AG09319 (cell line): ENCODE results near the gene SLC4A5.

ENCODE experiments used
- DNase-seq: peaks from one replicate; pipeline ENCODE4 v3.0.0-alpha.2; 2010; ENCODE audit warnings: low read depth; ENCODE audit errors: extremely low read depth
- CTCF ChIP-seq: IDR thresholded peaks from 2 replicates; pipeline ENCODE4 v1.5.1; 2011; ENCODE audit warnings: low read depth, mild to moderate bottlenecking, inconsistent platforms, low read length, moderate library complexity

Gene SLC4A5

DNA sequence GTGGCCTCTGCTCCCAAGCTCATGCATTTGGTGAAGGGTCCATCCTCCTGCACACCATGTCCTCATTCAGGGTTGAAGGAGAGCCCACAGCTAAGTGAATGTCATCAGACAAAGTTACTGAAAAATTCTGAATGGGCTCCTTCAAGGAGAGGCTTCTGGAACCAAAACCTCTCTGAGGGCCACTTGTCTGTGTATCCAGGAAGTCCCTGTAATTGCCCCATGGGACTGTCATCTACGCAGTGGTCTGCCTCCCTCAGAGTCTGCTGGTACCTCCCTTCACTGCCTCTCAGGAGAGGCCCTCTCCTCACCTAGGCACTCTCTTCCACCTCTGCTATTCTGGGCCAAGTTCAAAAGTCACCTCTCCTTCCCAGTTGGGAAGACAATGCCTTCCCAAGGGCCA lies 68.0 kb downstream of the SLC4A5 start:
- no peak for TF ChIP-seq CTCF

DNA sequence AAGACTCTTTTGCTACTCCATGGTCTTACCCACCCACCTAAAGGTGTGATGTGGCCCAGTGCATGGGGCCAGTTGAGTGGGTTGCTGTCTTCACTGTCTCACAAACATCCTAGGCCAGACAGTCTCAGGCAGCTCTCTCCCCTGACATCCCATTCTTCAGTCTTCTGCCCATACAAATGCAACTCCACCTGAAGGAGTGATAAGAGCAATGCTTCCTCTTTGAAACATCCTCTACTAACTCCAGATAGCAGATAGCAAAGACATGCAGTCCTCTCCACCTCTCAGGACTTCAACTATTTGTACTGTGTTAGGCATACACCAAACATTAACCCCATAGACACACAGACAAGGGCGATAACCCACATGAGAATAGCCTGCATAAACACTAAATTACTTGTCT lies 73.5 kb downstream of the SLC4A5 start:
- TF ChIP-seq CTCF: no peak
- DNase-seq: no peak

More for the DNA sequence above, 68.0 kb downstream of the SLC4A5 start:
- no peak for DNase-seq

- no peak for DNase-seq
- TF ChIP-seq CTCF: no peak
These were observed 76.1 kb downstream of the SLC4A5 start for GRCh38 chr2:74267068-74267467.

DNA sequence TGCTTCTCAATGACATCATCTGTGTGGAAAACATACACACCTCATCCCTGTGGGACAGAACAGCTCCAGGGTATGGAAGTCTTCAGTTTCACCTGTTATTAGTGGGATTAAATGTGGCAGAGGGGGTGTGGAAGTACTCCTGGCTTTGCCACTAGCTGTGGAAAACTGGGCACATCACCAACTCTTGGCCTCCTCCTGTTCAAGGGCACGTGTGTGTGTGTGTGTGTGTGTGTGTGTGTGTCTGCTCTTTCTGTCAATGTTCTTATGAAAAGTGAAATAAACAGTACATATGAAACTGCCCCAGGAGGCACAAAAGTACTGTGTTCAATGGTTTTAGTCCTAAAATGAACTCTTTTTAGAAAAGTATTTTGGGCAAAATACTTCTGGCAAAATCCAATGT lies 78.9 kb downstream of the SLC4A5 start:
- TF ChIP-seq CTCF: no peak
- DNase-seq: no peak

DNA sequence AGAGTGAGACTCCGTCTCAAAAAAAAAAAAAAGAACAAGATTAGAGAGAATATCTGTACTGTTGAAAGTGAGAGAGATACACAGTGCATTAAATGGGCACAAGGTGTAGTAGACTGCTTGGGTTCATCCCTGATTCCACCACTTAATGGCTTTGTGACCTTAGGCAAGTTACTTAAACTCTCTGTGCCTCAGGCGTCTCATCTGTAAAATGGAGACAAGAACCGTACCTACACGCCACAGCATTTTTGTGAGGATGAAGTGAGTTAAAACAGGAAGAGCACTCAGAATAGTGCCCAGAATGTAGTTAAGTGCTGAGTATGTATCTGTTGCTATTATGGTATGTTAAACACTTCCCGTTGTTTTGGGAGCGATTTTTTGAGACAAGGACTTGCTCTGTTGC lies 80.5 kb downstream of the SLC4A5 start:
- TF ChIP-seq CTCF: no peak
- DNase-seq: no peak

GRCh38 chr2:74261204-74261864 lies 81.9 kb downstream of the SLC4A5 start:
- DNase-seq: no peak
- TF ChIP-seq CTCF: peak; percentile 67

DNA sequence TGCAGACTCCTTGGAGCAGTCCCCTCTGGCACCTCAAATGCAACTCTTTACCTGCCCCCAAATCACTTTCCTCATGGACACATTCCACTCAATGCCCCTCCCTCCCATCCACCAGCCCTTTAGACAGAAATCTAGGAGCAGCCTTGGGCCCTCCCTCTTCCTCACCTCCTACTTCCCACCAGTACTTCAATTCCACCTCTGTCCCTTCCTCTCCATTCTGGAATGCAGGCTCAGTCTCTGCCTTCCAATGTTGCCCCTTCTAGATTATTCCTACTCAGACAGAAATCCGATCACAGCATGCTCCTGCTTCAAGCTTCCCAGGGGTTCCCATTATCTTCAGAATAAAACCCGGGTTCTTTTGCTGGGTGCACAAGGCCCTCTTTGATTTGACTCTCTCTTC lies 82.7 kb downstream of the SLC4A5 start:
- TF ChIP-seq CTCF: no peak
- DNase-seq: no peak
